ENCODE results near the gene FNDC4.

DNA sequence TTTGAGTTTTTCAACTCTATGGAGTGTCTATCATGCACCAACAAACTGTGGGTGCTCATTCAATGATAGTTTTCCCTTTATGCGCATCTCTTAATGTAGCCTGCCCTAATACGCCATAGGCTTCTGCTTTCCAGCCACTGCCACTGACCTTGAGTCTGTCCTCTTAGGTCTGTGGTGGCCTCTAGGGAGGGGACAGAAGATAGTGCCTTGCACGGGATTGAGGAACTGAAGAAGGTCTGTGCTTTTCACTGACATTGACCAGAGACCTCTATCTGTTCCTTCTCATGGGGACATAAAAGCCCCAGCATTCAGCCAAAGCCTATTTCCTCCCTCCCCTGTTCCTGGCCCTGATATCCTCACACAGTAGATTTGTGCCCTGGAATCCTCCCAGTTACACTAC lies 4.0 kb upstream of the FNDC4 start:
- no peak for TF ChIP-seq CTCF (IDR thresholded peaks at IDR 0.05)
- TF ChIP-seq POLR2A (IDR thresholded peaks at IDR 0.05): no peak
